DOHH2 (cell line): ENCODE data around the gene ESRRB.

Experiments used
- CTCF ChIP-seq: fragments of 200-600 bp; sonication (generic); IDR thresholded peaks from one replicate; pipeline ENCODE4 v1.5.1; 2014; ENCODE audit warnings: antibody characterized with exemption, mild to moderate bottlenecking, low read depth, low read length; ENCODE audit not compliant: poor library complexity, severe bottlenecking
- EZH2phosphoT487 ChIP-seq: fragments of 200-600 bp; sonication (generic); IDR thresholded peaks from 2 replicates; pipeline ENCODE4 v1.6.1; 2017; ENCODE audit warnings: borderline replicate concordance, mild to moderate bottlenecking, antibody characterized with exemption, low read length, moderate library complexity, mixed read lengths

GRCh38 chr14:76457841-76458240 is 81.9 kb downstream of the ESRRB start:
- TF ChIP-seq CTCF (no peak), EZH2phosphoT487 (no peak)
